K562 (cell line): ENCODE data around the gene MLC1. TPM values are rescaled to one million over a fixed set of nuclear protein-coding genes. Genes with fewer than 3 reads are reported as not detected.

Source experiments
- ATAC-seq: fragments of 200-7000 bp; cut with Tn5 transposase; 3 replicates; pipeline ENCODE4 v1.9.1; 2020; ENCODE audit warnings: moderate library complexity
- BruUV-seq: library from RNA; stranded (reverse); fragments of 400-500 nt; replicated peaks from 2 replicates; lab custom pipeline; 2021; lab: Mats Ljungman, UMichigan
- CTCF ChIA-PET: fragments of 300-600 bp; formaldehyde crosslinking; extraction: SDS; loops from one replicate; lab custom pipeline; 2021; ENCODE audit warnings: low intra/inter-chr PET ratio; lab: Yijun Ruan, JAX
- POLR2A ChIA-PET: fragments of 300-600, 350-650 bp; sonication (Branson Sonifier 250); formaldehyde crosslinking; extraction: SDS; loops from one replicate; lab custom pipeline; 2021; ENCODE audit warnings: antibody characterized with exemption, inconsistent platforms; lab: Yijun Ruan, JAX
- DNase-seq, 4 experiments: peaks; one replicate each; pipeline versions ENCODE4 v3.0.0 to v3.0.0-alpha.2; 2011 to 2018; ENCODE audit warnings: low spot score in 3 of 4, mixed read lengths in 3 of 4; ENCODE audit errors: extremely low read depth in 1 of 4
- FAIRE-seq: peaks from 2 replicates; lab custom pipeline; 2011; peaks lifted over from hg19 to GRCh38; lab: Jason Lieb, UNC
- H2AFZ ChIP-seq: 2 replicates; pipeline ENCODE4 v1.6.0; 2011; ENCODE audit warnings: low read depth, low read length, control low read depth, inconsistent platforms
- H3K27ac ChIP-seq: fragments of 200-600 bp; 3 replicates; pipeline ENCODE4 v1.8.0; 2011; ENCODE audit warnings: low read depth, mild to moderate bottlenecking, control low read depth, inconsistent platforms, low read length, moderate library complexity, mixed read lengths; ENCODE audit errors: extremely low read depth
- H3K27me3 ChIP-seq, 2 experiments: fragments of 300-600 bp in 1 of 2; 2 replicates in 1 of 2; 3 replicates in 1 of 2; pipeline versions ENCODE4 v1.6.0 to v1.8.0; 2011; ENCODE audit warnings: inconsistent platforms in 2 of 2, low read length in 2 of 2, mild to moderate bottlenecking in 1 of 2, mixed read lengths in 1 of 2, moderate library complexity in 1 of 2; ENCODE audit not compliant: control insufficient read depth in 2 of 2, insufficient read depth in 2 of 2
- H3K36me3 ChIP-seq: fragments of 300-600 bp; 3 replicates; pipeline ENCODE4 v1.8.0; 2011; ENCODE audit warnings: mild to moderate bottlenecking, low read length, inconsistent platforms; ENCODE audit not compliant: control insufficient read depth, insufficient read depth
- H3K4me1 ChIP-seq, 2 experiments: fragments of 200-600 bp in 1 of 2; replicated peaks in 1 of 2; 2 replicates in 1 of 2; 3 replicates in 1 of 2; pipeline versions ENCODE4 v1.5.1 to v1.8.0; 2011; ENCODE audit warnings: inconsistent platforms in 2 of 2, low read length in 2 of 2, mild to moderate bottlenecking in 1 of 2, mixed read lengths in 1 of 2, moderate library complexity in 1 of 2; ENCODE audit not compliant: control insufficient read depth in 2 of 2, insufficient read depth in 2 of 2
- H3K4me2 ChIP-seq: 2 replicates; pipeline ENCODE4 v1.6.1; 2011; ENCODE audit warnings: low read length, control low read depth, inconsistent platforms, mixed read lengths; ENCODE audit not compliant: insufficient read depth
- H3K4me3 ChIP-seq: fragments of 200-600 bp; sonication (generic), shearing (Covaris generic); 2 replicates; pipeline ENCODE4 v1.5.1; 2016; ENCODE audit warnings: control low read depth, inconsistent platforms
- H3K79me2 ChIP-seq: fragments of 200-600 bp; 3 replicates; pipeline ENCODE4 v1.8.0; 2011; ENCODE audit warnings: low read length, inconsistent platforms; ENCODE audit not compliant: control insufficient read depth, insufficient read depth
- H3K9ac ChIP-seq, 2 experiments: 2 replicates each; pipeline versions ENCODE4 v1.6.0 to v1.6.1; 2011; ENCODE audit warnings: low read depth in 2 of 2, low read length in 2 of 2, control low read depth in 1 of 2, inconsistent platforms in 1 of 2, mild to moderate bottlenecking in 1 of 2, mixed read lengths in 1 of 2; ENCODE audit not compliant: insufficient read depth in 1 of 2
- H3K9me1 ChIP-seq: one replicate; pipeline ENCODE4 v1.6.0; 2011; ENCODE audit warnings: inconsistent platforms, mild to moderate bottlenecking, low read length, moderate library complexity; ENCODE audit not compliant: control insufficient read depth, insufficient read depth
- H3K9me3 ChIP-seq: replicated peaks from 2 replicates; pipeline ENCODE4 v1.5.1; 2011; ENCODE audit warnings: low read depth, low read length, inconsistent platforms; ENCODE audit not compliant: control insufficient read depth, insufficient read depth
- H4K20me1 ChIP-seq: replicated peaks from 2 replicates; pipeline ENCODE4 v1.6.1; 2011; ENCODE audit warnings: low read length, inconsistent platforms, mixed read lengths; ENCODE audit not compliant: control insufficient read depth, insufficient read depth
- BCL6 ChIP-seq: fragments of 250-450 bp; sonication (Bioruptor Pico); IDR thresholded peaks from 2 replicates; pipeline ENCODE4 v1.4.0; 2020
- DACH1 ChIP-seq: fragments of 450-650 bp; IDR thresholded peaks from 2 replicates; pipeline ENCODE4 v1.6.1; 2018; ENCODE audit not compliant: partially characterized antibody
- GTF2A2 ChIP-seq: IDR thresholded peaks from 2 replicates; pipeline ENCODE4 v1.6.1; 2016; ENCODE audit warnings: mild to moderate bottlenecking, missing genetic modification characterization, missing compliant biosample characterization
- KLF10 ChIP-seq: fragments of 250-450 bp; sonication (Bioruptor Pico); IDR thresholded peaks from 2 replicates; pipeline ENCODE4 v1.6.1; 2021; ENCODE audit warnings: matching md5 sums
- KLF16 ChIP-seq: IDR thresholded peaks from 2 replicates; pipeline ENCODE4 v1.6.1; 2016; ENCODE audit warnings: antibody characterized with exemption
- NCOA4 ChIP-seq: fragments of 450-650 bp; IDR thresholded peaks from 2 replicates; pipeline ENCODE4 v1.6.1; 2018; ENCODE audit warnings: mild to moderate bottlenecking; ENCODE audit not compliant: partially characterized antibody
- NR2C2 ChIP-seq, 2 experiments: fragments of 200-800 bp in 1 of 2; sonication (Bioruptor generic) in 1 of 2; sonication (generic) in 1 of 2; formaldehyde crosslinking in 1 of 2; IDR thresholded peaks; 2 replicates each; pipeline versions ENCODE4 v1.6.1 to v1.8.0; 2016 to 2022; ENCODE audit warnings: mild to moderate bottlenecking in 1 of 2, missing compliant biosample characterization in 1 of 2, missing genetic modification characterization in 1 of 2, missing genetic modification reagents in 1 of 2
- RBM22 ChIP-seq: fragments of 200-400 bp; formaldehyde crosslinking; IDR thresholded peaks from 2 replicates; pipeline ENCODE4 v1.6.1; 2018; ENCODE audit warnings: low read length, low read depth; ENCODE audit not compliant: poor library complexity, severe bottlenecking
- RNF2 ChIP-seq: sonication (generic); IDR thresholded peaks from 2 replicates; pipeline ENCODE4 v1.6.1; 2016
- ZFP36 ChIP-seq: fragments of 150-350 bp; IDR thresholded peaks from 2 replicates; pipeline ENCODE4 v1.6.1; 2018; ENCODE audit warnings: low read length, low read depth; ENCODE audit not compliant: partially characterized antibody
- ZNF212 ChIP-seq: fragments of 450-650 bp; formaldehyde crosslinking; IDR thresholded peaks from 2 replicates; pipeline ENCODE4 v1.4.0; 2020; ENCODE audit warnings: mild to moderate bottlenecking
- ZNF282 ChIP-seq: sonication (generic); formaldehyde crosslinking; IDR thresholded peaks from 2 replicates; pipeline ENCODE4 v1.8.1; 2023; ENCODE audit warnings: missing genetic modification reagents
- WGBS: fragments of 100-300 bp; shearing (Covaris generic); methylation state at CpG from one replicate; pipeline ENCODE4 v1.1.6; 2016; ENCODE audit warnings: low coverage, mixed read lengths; ENCODE audit not compliant: insufficient coverage; ENCODE audit errors: missing lambda C conversion rate; 5-methylcytosine and 5-hydroxymethylcytosine counted together
- in situ Hi-C: fragments of 300-500 bp; cut with MboI; formaldehyde crosslinking; loops from 4 replicates; pipeline ENCODE4 v1.15.0; 2018; ENCODE audit warnings: inconsistent platforms, mixed read lengths
- intact Hi-C: fragments of 100-400 bp; cut with micrococcal nuclease; formaldehyde crosslinking; loops from 2 replicates; pipeline ENCODE4 v1.14.2; 2022
- polyA plus RNA-seq, 8 experiments: library from polyadenylated mRNA; depleted of rRNA in 4 of 8; stranded (reverse) in 5 of 8; unstranded in 3 of 8; fragments of >200 nt; fragmentation: Nextera tagmentation in 2 of 8; fragmentation: Illumina TruSeq in 1 of 8; extraction: Ambion mirVana in 2 of 8; extraction: Trizol in 1 of 8; gene quantifications; 2 replicates each; pipeline versions ENCODE4 v1.2.1 to v1.2.3, GENCODE V29; 2011 to 2014; ENCODE audit warnings: inconsistent platforms in 1 of 8, missing spikeins in 1 of 8
- total RNA-seq, 7 experiments: library from RNA; depleted of rRNA in 6 of 7; stranded (reverse); fragments of >200 nt in 6 of 7; fragmentation: Illumina TruSeq in 2 of 7; extraction: Trizol in 2 of 7; gene quantifications; 2 replicates each; pipeline versions ENCODE4 v1.2.1 to v1.2.3, GENCODE V29; 2011 to 2021; ENCODE audit warnings: low replicate concordance in 1 of 7
- TF ChIP-seq, protein P1 (sequence below): sonication (generic); formaldehyde crosslinking; IDR thresholded peaks from 2 replicates; pipeline ENCODE4 v1.8.0; 2022; ENCODE audit warnings: missing genetic modification reagents, mild to moderate bottlenecking, moderate library complexity, borderline replicate concordance
- TF ChIP-seq, protein P2 (sequence below): sonication (generic); formaldehyde crosslinking; IDR thresholded peaks from 2 replicates; pipeline ENCODE4 v1.8.0; 2022; ENCODE audit warnings: mild to moderate bottlenecking, missing genetic modification reagents

Gene MLC1
- total and polyA plus RNA-seq, 9 of the 15 experiments (the other 6 are each of a cell fraction or from before 2014, with no cell fraction given): 0.06 to 0.98 (median 0.39) TPM

DNA sequence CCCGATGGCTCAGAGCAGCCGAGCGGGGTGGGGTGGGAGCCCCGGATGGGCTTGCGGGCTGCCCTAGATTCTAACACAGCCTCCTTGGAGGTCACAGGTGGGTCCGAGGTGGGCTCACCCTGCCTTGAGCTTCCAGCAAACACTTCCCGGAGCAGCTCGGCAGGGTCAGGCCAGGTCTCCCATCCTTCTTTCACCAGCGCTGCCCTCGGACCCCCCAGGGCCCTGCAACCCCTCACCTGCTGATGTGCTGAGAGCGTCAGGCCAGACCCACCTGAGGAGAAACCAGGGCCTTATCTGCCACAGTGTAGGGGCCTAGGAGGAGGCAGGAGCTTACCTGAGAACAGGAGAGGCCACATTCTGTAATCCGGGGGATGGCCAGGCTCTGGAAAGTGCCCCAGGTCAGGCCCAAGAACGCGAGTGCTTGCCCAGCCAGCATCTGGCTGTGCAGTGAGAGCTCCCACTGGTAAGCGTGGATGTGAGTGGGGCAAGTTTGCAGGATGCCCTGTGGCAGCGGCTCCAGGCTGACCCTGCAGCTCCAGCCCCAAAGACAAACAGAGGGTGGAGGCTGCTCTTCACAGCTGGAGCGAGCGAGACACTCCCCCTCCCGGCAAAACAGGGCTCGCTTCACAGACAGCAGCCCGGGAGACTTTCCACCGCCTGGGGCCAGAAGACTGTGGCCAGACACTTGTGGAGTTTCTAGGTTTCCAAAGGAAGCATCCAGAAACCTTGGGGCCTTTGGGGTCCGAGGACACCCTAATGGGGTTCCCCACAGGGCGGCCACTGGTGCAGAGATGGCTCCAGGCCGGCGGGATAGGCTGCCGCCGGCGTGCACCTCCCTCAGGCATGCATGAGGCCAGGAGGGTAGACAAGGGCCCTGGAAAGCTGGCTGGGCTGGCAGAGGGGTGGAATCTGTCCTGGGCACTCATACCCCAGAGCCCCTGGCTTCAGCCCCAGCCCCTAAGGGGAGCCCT lies 72.7 kb downstream of the MLC1 start, which contains the start of gene IL17REL:
TSS of gene IL17REL (minus strand) at position 555 of the 971 bp plus-strand sequence. CDS start at position 436, 119 bp downstream.
- peak in 2 of 4 experiments; percentile 44 to 47 for DNase-seq
- Histone ChIP-seq H3K4me1 (peaks cover 0 to 71% of the 10 kb centered on the region in 2 experiments; a peak in 3 of 5 replicates), H3K79me2 (no peaks in the 10 kb centered on the region), H4K20me1 (peaks cover 4% of the 10 kb centered on the region; the same call in 1 of the 2 replicates), H3K36me3 (no peaks in the 10 kb centered on the region), H3K9me1 (no peaks in the 10 kb centered on the region), H2AFZ (no peak within 1 kb of the TSS), H3K9me3 (no peaks in the 10 kb centered on the region), H3K9ac (0 out of 4 replicates have a peak within 1 kb of the TSS, but pooled peaks of 1 of the 2 experiments have one; percentile 17), H3K27ac (no peak within 1 kb of the TSS), H3K4me2 (no peak within 1 kb of the TSS), H3K27me3 (peaks cover 0 to 27% of the 10 kb centered on the region in 2 experiments; a peak in 2 of 5 replicates), H3K4me3 (no peak within 1 kb of the TSS)
- WGBS: 7% methylated on average over 14 of the region's 29 CpGs
- no TSS peak for BruUV-seq
- ChIA-PET POLR2A (interaction anchor here (0.6 kb wide), 1 partner anchor 167 kb away, joined by 3 read pairs; no protein-coding TSS in a partner anchor), CTCF (interaction anchor here (2.4 kb wide), 1 partner anchor 82 kb away, joined by 12 read pairs; no protein-coding TSS in a partner anchor)
- in situ Hi-C loops (no loop called here), intact Hi-C loops (no loop called here)
- peak; percentile 80 for ATAC-seq
- no peak for FAIRE-seq
- TF ChIP-seq NR2C2 (CRISPR knock-in tag; IDR thresholded peaks at IDR 0.05) (no peak), NR2C2 (tag; IDR thresholded peaks at IDR 0.05) (no peak), DACH1 (no peak), KLF10 (no peak), ZFP36 (peak; percentile 82), ZNF212 (CRISPR knock-in tag) (no peak), BCL6 (CRISPR knock-in tag) (no peak), ZNF282 (no peak), RBM22 (no peak), NCOA4 (no peak), KLF16 (no peak), GTF2A2 (tag) (no peak), RNF2 (no peak)
- TF ChIP-seq, protein P1, sequence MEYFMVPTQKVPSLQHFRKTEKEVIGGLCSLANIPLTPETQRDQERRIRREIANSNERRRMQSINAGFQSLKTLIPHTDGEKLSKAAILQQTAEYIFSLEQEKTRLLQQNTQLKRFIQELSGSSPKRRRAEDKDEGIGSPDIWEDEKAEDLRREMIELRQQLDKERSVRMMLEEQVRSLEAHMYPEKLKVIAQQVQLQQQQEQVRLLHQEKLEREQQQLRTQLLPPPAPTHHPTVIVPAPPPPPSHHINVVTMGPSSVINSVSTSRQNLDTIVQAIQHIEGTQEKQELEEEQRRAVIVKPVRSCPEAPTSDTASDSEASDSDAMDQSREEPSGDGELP (CRISPR knock-in tag): peak; percentile 82; the same call in 1 of the 2 replicates
- TF ChIP-seq, protein P2, sequence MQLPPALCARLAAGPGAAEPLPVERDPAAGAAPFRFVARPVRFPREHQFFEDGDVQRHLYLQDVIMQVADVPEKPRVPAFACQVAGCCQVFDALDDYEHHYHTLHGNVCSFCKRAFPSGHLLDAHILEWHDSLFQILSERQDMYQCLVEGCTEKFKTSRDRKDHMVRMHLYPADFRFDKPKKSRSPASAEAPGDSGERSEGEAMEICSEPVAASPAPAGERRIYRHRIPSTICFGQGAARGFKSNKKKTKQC: no peak
